Measurements from ENCODE around the gene FOXJ2. TPM values are rescaled to one million over a fixed set of nuclear protein-coding genes. Genes with fewer than 3 reads are reported as not detected.
A peak's percentile ranks its signal among the peaks of the same experiment; 100 is the strongest.
"Not testable (repeated sequence)": the region's sequence is repeated elsewhere in the genome, so short reads cannot be mapped to it uniquely, and the experiment has no call there.

FOXJ2 gene
- total and polyA plus RNA-seq, 5 donors, result 10.0 to 26.0 (median 22.1) TPM

GRCh38 chr12:8069582-8069981, 37.1 kb downstream of the FOXJ2 start:
- intact Hi-C loops (cut with DNase I), result no loop called here
- Histone ChIP-seq H3K4me1 (ENCODE audit: control insufficient read depth, insufficient read depth, low read length) (no peaks in the 10 kb centered on the region), H3K27ac (ENCODE audit: low read length) (no peak overlapping the region), H3K27me3 (ENCODE audit: control insufficient read depth, insufficient read depth) (no peaks in the 10 kb centered on the region), H3K4me3 (ENCODE audit: low read length) (no peak overlapping the region), H3K9me3 (ENCODE audit: control insufficient read depth, low read length) (no peaks in the 10 kb centered on the region)
- no peak for ATAC-seq
- no peak for DNase-seq

- H3K9me3 ChIP-seq (ENCODE audit: control insufficient read depth, low read length); H3K27ac ChIP-seq (ENCODE audit: low read length); DNase-seq; intact Hi-C loops (cut with DNase I); H3K4me1 ChIP-seq (ENCODE audit: control insufficient read depth, insufficient read depth, low read length); H3K4me3 ChIP-seq (ENCODE audit: low read length); ATAC-seq; H3K27me3 ChIP-seq (ENCODE audit: control insufficient read depth, insufficient read depth): not testable (repeated sequence)
- 84% methylated on average over 3 of the region's 3 CpGs for WGBS
These were observed 39.3 kb downstream of the FOXJ2 start for GRCh38 chr12:8071820-8072219.

GRCh38 chr12:8075935-8076334, 43.4 kb downstream of the FOXJ2 start:
- H3K9me3 ChIP-seq (ENCODE audit: control insufficient read depth, low read length), result no peaks in the 10 kb centered on the region
- DNase-seq (no peak), ATAC-seq (no peak)
- no peak overlapping the region for H3K27ac ChIP-seq (ENCODE audit: low read length)
- 90% methylated on average over 6 of the region's 6 CpGs for WGBS
- intact Hi-C loops (cut with DNase I), result no loop called here
- H3K27me3 ChIP-seq (ENCODE audit: control insufficient read depth, insufficient read depth), result no peaks in the 10 kb centered on the region
- no peaks in the 10 kb centered on the region for H3K4me1 ChIP-seq (ENCODE audit: control insufficient read depth, insufficient read depth, low read length)
- H3K4me3 ChIP-seq (ENCODE audit: low read length), result no peak overlapping the region

- Histone ChIP-seq H3K4me1 (ENCODE audit: control insufficient read depth, insufficient read depth, low read length) (no peaks in the 10 kb centered on the region), H3K27me3 (ENCODE audit: control insufficient read depth, insufficient read depth) (no peaks in the 10 kb centered on the region), H3K9me3 (ENCODE audit: control insufficient read depth, low read length) (no peaks in the 10 kb centered on the region), H3K27ac (ENCODE audit: low read length) (no peak overlapping the region), H3K4me3 (ENCODE audit: low read length) (no peak overlapping the region)
- ATAC-seq (no peak), DNase-seq (no peak)
- WGBS, result 83% methylated on average over 4 of the region's 4 CpGs
- intact Hi-C loops (cut with DNase I), result no loop called here
These were observed 43.9 kb downstream of the FOXJ2 start for GRCh38 chr12:8076366-8076765.

- ATAC-seq (no peak), DNase-seq (no peak)
- Histone ChIP-seq H3K27ac (ENCODE audit: low read length) (no peak overlapping the region), H3K27me3 (ENCODE audit: control insufficient read depth, insufficient read depth) (no peaks in the 10 kb centered on the region), H3K9me3 (ENCODE audit: control insufficient read depth, low read length) (no peaks in the 10 kb centered on the region), H3K4me1 (ENCODE audit: control insufficient read depth, insufficient read depth, low read length) (no peaks in the 10 kb centered on the region), H3K4me3 (ENCODE audit: low read length) (no peak overlapping the region)
- 55% methylated on average over 4 of the region's 4 CpGs for WGBS
- intact Hi-C loops (cut with DNase I), result no loop called here
These were observed 44.7 kb downstream of the FOXJ2 start for GRCh38 chr12:8077207-8077606.

- Histone ChIP-seq H3K27me3 (ENCODE audit: control insufficient read depth, insufficient read depth) (no peaks in the 10 kb centered on the region), H3K4me3 (ENCODE audit: low read length) (no peak overlapping the region), H3K27ac (ENCODE audit: low read length) (no peak overlapping the region), H3K9me3 (ENCODE audit: control insufficient read depth, low read length) (no peaks in the 10 kb centered on the region), H3K4me1 (ENCODE audit: control insufficient read depth, insufficient read depth, low read length) (no peaks in the 10 kb centered on the region)
- no peak for DNase-seq
- intact Hi-C loops (cut with DNase I), result no loop called here
- ATAC-seq, result no peak
- WGBS, result 32% methylated on average over 4 of the region's 4 CpGs
These were observed 45.9 kb downstream of the FOXJ2 start for GRCh38 chr12:8078398-8078797.

GRCh38 chr12:8078916-8079315, 46.4 kb downstream of the FOXJ2 start:
- H3K27ac ChIP-seq (ENCODE audit: low read length), result no peak overlapping the region
- H3K4me1 ChIP-seq (ENCODE audit: control insufficient read depth, insufficient read depth, low read length), result no peaks in the 10 kb centered on the region
- WGBS, result 73% methylated on average over 2 of the region's 2 CpGs
- DNase-seq (no peak), ATAC-seq (no peak)
- H3K9me3 ChIP-seq (ENCODE audit: control insufficient read depth, low read length), result no peaks in the 10 kb centered on the region
- H3K4me3 ChIP-seq (ENCODE audit: low read length), result no peak overlapping the region
- intact Hi-C loops (cut with DNase I), result no loop called here
- no peaks in the 10 kb centered on the region for H3K27me3 ChIP-seq (ENCODE audit: control insufficient read depth, insufficient read depth)

GRCh38 chr12:8080120-8080519, 47.6 kb downstream of the FOXJ2 start:
- Histone ChIP-seq H3K9me3 (ENCODE audit: control insufficient read depth, low read length) (no peaks in the 10 kb centered on the region), H3K4me1 (ENCODE audit: control insufficient read depth, insufficient read depth, low read length) (no peaks in the 10 kb centered on the region), H3K27me3 (ENCODE audit: control insufficient read depth, insufficient read depth) (no peaks in the 10 kb centered on the region), H3K27ac (ENCODE audit: low read length) (no peak overlapping the region), H3K4me3 (ENCODE audit: low read length) (no peak overlapping the region)
- intact Hi-C loops (cut with DNase I), result loop anchor here in 1 of 4 donors (5.0 kb wide), 1 partner anchor 38 kb away; no protein-coding TSS in a partner anchor
- ATAC-seq (no peak), DNase-seq (no peak)

- H3K9me3 ChIP-seq (ENCODE audit: control insufficient read depth, low read length), result no peaks in the 10 kb centered on the region
- H3K4me3 ChIP-seq (ENCODE audit: low read length), result peak overlapping the region; percentile 68
- intact Hi-C loops (cut with DNase I), result loop anchor here in 1 of 4 donors (5.0 kb wide), 1 partner anchor 39 kb away; no protein-coding TSS in a partner anchor
- H3K27ac ChIP-seq (ENCODE audit: low read length), result peak overlapping the region; percentile 90
- ATAC-seq, result peak; percentile 26 to 31
- 2% methylated on average over 15 of the region's 15 CpGs for WGBS
- H3K27me3 ChIP-seq (ENCODE audit: control insufficient read depth, insufficient read depth), result no peaks in the 10 kb centered on the region
- H3K4me1 ChIP-seq (ENCODE audit: control insufficient read depth, insufficient read depth, low read length), result no peaks in the 10 kb centered on the region
- no peak for DNase-seq
These were observed 48.9 kb downstream of the FOXJ2 start for GRCh38 chr12:8081251-8081920.

- ATAC-seq (no peak), DNase-seq (no peak)
- H3K27me3 ChIP-seq (ENCODE audit: control insufficient read depth, insufficient read depth), result no peaks in the 10 kb centered on the region
- peaks cover 1% of the 10 kb centered on the region for H3K4me1 ChIP-seq (ENCODE audit: control insufficient read depth, insufficient read depth, low read length)
- WGBS, result 4% methylated on average over 4 of the region's 4 CpGs
- H3K4me3 ChIP-seq (ENCODE audit: low read length), result peak overlapping the region; percentile 68
- H3K27ac ChIP-seq (ENCODE audit: low read length), result peak overlapping the region; percentile 79
- intact Hi-C loops (cut with DNase I), result loop anchor here in 1 of 4 donors (5.0 kb wide), 1 partner anchor 40 kb away; no protein-coding TSS in a partner anchor
- no peaks in the 10 kb centered on the region for H3K9me3 ChIP-seq (ENCODE audit: control insufficient read depth, low read length)
These were observed 50.2 kb downstream of the FOXJ2 start for GRCh38 chr12:8082808-8083100.

GRCh38 chr12:8084351-8084750, 51.8 kb downstream of the FOXJ2 start:
- 61% methylated on average over 3 of the region's 3 CpGs for WGBS
- intact Hi-C loops (cut with DNase I), result loop anchor here in 1 of 4 donors (5.0 kb wide), 1 partner anchor 42 kb away; no protein-coding TSS in a partner anchor
- not testable (repeated sequence) for ATAC-seq; H3K27ac ChIP-seq (ENCODE audit: low read length); H3K27me3 ChIP-seq (ENCODE audit: control insufficient read depth, insufficient read depth); H3K4me1 ChIP-seq (ENCODE audit: control insufficient read depth, insufficient read depth, low read length); H3K9me3 ChIP-seq (ENCODE audit: control insufficient read depth, low read length); H3K4me3 ChIP-seq (ENCODE audit: low read length); DNase-seq

- Histone ChIP-seq H3K4me3 (ENCODE audit: low read length) (no peak overlapping the region), H3K27ac (ENCODE audit: low read length) (no peak overlapping the region), H3K9me3 (ENCODE audit: control insufficient read depth, low read length) (no peaks in the 10 kb centered on the region), H3K27me3 (ENCODE audit: control insufficient read depth, insufficient read depth) (no peaks in the 10 kb centered on the region), H3K4me1 (ENCODE audit: control insufficient read depth, insufficient read depth, low read length) (peaks cover 1% of the 10 kb centered on the region)
- WGBS, result 89% methylated on average over 2 of the region's 2 CpGs
- intact Hi-C loops (cut with DNase I), result no loop called here
- DNase-seq, result no peak
- ATAC-seq, result no peak
These were observed 55.1 kb downstream of the FOXJ2 start for GRCh38 chr12:8087666-8088065.

Data from right cardiac atrium (tissue), 5 donors.